HEK293T (cell line): ENCODE data around the gene CXCL14.

Experiments
- ARNT ChIP-seq: fragments of 450-650 bp; IDR thresholded peaks from 2 replicates; pipeline ENCODE4 v1.6.1; 2017; ENCODE audit warnings: mild to moderate bottlenecking
- BHLHE40 ChIP-seq: fragments of 450-650 bp; IDR thresholded peaks from 2 replicates; pipeline ENCODE4 v1.6.1; 2016; ENCODE audit warnings: mild to moderate bottlenecking, moderate library complexity, borderline replicate concordance
- CTBP1 ChIP-seq: fragments of 450-650 bp; IDR thresholded peaks from 2 replicates; pipeline ENCODE4 v1.6.1; 2016; ENCODE audit warnings: borderline replicate concordance
- FOXA1 ChIP-seq: fragments of 450-650 bp; IDR thresholded peaks from 2 replicates; pipeline ENCODE4 v1.6.1; 2016; ENCODE audit warnings: mild to moderate bottlenecking
- SUZ12 ChIP-seq: fragments of 450-650 bp; IDR thresholded peaks from 2 replicates; pipeline ENCODE4 v1.6.1; 2016; ENCODE audit warnings: mild to moderate bottlenecking

DNA sequence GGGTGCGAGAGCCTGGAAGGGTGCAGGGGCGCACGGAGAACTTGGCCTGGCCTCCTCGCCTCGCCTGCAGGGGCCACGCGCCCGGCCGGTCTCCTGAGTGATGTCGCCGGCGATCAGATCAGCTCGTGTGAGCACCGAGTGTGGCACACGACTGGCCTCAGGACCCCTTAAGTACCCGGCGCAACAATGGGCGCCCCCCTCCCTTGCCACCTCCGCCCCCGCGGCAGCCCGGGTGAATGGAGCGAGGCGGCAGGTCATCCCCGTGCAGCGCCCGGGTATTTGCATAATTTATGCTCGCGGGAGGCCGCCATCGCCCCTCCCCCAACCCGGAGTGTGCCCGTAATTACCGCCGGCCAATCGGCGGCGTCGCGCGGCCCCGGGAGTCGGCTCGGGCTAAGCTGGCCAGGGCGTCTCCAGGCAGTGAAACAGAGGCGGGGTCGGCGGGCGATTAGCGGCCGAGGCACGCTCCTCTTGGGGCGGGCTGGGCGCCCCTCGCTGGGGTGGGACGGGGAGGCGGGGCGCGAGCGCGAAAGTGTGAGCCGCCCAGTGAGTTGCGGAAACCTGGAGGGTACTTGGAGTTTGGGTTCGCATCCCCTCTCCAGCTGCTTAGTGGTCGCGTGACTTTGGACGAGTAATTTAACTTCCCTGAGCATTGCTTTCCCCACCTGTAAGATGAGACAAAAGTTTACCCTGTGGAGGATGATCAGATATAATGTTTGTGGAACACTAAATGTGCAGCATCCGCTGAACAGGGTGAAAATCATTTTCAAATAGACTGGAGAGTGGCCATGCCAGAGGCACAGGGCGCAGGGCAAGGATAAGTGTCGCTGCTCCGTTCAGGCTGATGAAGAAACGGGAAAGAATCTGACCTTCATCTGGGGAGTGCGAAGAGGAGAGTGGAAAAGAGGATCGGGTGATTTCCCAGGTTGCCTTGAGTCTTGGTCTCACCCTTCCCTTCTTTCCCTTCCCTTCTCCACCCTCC, 42.7 kb downstream of the CXCL14 start, which contains the start of gene NEUROG1:
- TF ChIP-seq BHLHE40, result no peak
- TF ChIP-seq SUZ12, result no peak
- TF ChIP-seq FOXA1, result no peak
- no peak for TF ChIP-seq ARNT
- TF ChIP-seq CTBP1, result no peak
